ENCODE results near the gene SPINT3.
"Not testable (repeated sequence)": the region's sequence is repeated elsewhere in the genome, so short reads cannot be mapped to it uniquely, and the experiment has no call there.

The SPINT3 gene

GRCh38 chr20:45495501-45495941 lies 19.9 kb downstream of the SPINT3 start:
- DNase-seq (ENCODE audit: low read depth), result no peak
- TF ChIP-seq, protein P1, sequence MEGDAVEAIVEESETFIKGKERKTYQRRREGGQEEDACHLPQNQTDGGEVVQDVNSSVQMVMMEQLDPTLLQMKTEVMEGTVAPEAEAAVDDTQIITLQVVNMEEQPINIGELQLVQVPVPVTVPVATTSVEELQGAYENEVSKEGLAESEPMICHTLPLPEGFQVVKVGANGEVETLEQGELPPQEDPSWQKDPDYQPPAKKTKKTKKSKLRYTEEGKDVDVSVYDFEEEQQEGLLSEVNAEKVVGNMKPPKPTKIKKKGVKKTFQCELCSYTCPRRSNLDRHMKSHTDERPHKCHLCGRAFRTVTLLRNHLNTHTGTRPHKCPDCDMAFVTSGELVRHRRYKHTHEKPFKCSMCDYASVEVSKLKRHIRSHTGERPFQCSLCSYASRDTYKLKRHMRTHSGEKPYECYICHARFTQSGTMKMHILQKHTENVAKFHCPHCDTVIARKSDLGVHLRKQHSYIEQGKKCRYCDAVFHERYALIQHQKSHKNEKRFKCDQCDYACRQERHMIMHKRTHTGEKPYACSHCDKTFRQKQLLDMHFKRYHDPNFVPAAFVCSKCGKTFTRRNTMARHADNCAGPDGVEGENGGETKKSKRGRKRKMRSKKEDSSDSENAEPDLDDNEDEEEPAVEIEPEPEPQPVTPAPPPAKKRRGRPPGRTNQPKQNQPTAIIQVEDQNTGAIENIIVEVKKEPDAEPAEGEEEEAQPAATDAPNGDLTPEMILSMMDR (IDR thresholded peaks at IDR 0.05; ENCODE audit: low read depth, low read length, missing control alignments), result no peak

DNA sequence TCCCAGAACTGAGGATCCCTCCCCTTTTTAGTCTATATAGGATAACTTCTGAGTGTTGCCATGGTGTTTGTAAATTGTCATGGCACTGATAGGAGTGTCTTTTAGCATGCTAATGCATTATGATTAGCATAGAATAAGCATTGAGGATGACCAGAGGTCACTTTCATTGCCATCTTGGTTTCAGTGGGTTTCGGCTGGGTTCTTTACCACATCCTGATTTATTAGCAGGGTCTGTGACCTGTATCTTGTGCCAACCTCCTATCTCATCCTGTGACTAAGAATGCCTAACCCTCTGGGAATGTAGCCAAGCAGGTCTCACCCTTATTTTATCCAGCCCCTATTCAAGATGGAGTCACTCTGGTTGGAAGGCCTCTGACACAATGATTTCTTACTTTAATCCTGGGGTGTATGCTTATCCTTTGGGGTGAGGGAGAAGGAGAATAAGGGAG lies 26.3 kb downstream of the SPINT3 start:
- TF ChIP-seq, protein P1 (IDR thresholded peaks at IDR 0.05; ENCODE audit: low read depth, low read length, missing control alignments), result no peak
- no peak for DNase-seq (ENCODE audit: low read depth)
- H3K4me3 ChIP-seq (ENCODE audit: low read depth, low read length), result no peak overlapping the region

More at GRCh38 chr20:45495501-45495941, 19.9 kb downstream of the SPINT3 start:
- H3K4me3 ChIP-seq (ENCODE audit: low read depth, low read length), result no peak overlapping the region

DNA sequence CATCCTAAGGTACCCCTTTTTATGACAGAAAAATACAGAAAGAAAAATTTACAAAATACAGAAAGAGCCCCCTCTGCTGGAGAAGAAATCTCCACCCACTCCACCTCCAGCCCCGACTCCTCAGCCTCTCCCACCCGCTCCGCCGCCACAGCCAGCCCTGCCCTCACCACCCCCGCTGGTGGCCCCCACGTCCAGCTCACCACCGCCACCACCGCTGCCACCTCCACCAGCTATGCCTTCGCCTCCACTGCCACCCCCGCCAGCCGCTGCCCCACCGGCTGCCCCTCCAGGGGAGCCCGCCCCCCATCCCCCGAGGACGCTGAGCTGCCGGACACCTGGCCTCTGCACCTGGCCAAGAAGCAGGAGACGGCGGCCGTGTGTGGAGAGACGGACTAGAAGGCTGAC lies 28.2 kb downstream of the SPINT3 start:
- no peak overlapping the region for H3K4me3 ChIP-seq (ENCODE audit: low read depth, low read length)
- DNase-seq (ENCODE audit: low read depth), result no peak
- TF ChIP-seq, protein P1 (IDR thresholded peaks at IDR 0.05; ENCODE audit: low read depth, low read length, missing control alignments), result no peak

DNA sequence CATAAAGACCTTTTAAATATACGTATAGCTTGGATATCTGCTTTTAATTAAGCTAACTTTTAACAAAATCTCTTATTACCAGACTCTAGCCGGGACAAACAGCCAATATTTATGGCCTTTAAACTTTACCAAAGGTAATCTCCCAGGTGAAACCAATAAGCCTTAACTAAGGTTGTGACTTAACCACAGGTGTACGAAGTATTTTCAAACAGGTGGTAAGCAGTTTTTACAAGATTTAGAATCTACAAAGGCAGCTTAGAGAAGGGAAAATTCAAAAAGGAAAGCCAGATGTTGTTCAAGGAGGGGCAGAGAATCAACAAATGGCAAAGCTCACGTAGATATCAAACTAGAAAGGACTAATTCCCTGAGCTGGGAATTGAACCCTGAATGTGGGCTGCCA lies 30.0 kb downstream of the SPINT3 start:
- TF ChIP-seq, protein P1 (IDR thresholded peaks at IDR 0.05; ENCODE audit: low read depth, low read length, missing control alignments), result no peak
- no peak overlapping the region for H3K4me3 ChIP-seq (ENCODE audit: low read depth, low read length)
- DNase-seq (ENCODE audit: low read depth), result no peak

DNA sequence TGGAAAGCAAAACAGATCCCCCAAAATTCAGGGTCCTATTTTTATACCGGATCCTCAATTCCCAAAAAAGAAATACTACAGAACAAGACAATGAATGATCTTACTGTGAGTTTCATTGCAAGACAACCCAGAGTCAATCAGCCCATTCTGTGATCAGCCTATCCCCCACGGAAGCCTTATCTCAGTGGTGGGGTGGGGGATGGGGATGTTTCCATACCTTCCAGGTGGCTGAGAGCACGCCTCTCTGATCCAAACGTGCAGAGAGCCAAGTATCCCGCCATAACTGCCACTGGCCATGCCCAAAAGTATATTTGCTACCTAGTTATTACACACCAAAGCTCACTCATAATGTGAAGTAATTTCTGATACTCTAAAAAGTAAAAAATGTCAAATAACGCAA lies 30.7 kb downstream of the SPINT3 start:
- no peak for DNase-seq (ENCODE audit: low read depth)
- TF ChIP-seq, protein P1 (IDR thresholded peaks at IDR 0.05; ENCODE audit: low read depth, low read length, missing control alignments), result no peak
- no peak overlapping the region for H3K4me3 ChIP-seq (ENCODE audit: low read depth, low read length)

- TF ChIP-seq, protein P1 (IDR thresholded peaks at IDR 0.05; ENCODE audit: low read depth, low read length, missing control alignments), result no peak
- DNase-seq (ENCODE audit: low read depth), result no peak
- H3K4me3 ChIP-seq (ENCODE audit: low read depth, low read length), result no peak overlapping the region
These were observed 35.6 kb downstream of the SPINT3 start for GRCh38 chr20:45479822-45480221.

DNA sequence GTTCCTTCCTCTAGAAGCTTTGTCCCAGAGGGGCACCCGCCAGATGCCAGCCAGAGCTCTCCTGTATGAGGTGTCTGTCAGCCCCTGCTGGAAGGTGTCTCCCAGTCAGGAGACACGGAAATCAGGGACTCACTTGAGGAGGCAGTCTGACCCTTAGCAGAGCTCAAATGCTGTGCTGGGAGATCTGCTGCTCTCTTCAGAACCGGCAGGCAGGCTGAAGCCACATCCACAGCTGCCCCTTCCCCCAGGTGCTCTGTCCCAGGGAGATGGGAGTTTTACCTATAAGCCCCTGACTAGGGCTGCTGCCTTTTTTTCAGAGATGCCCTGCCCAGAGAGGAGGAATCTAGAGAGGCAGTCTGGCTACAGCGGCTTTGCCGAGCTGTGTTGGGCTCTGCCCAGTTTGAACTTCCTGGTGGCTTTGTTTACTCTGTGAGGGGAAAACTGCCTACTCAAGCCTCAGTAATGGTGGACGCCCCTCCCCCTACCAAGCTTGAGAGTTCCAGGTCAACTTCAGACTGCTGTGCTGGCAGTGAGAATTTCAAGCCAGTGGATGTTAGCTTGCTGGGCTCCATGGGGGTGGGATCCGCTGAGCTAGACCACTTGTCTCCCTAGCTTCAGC lies 37.8 kb downstream of the SPINT3 start:
- not testable (repeated sequence) for H3K4me3 ChIP-seq (ENCODE audit: low read depth, low read length); DNase-seq (ENCODE audit: low read depth)

- not testable (repeated sequence) for H3K4me3 ChIP-seq (ENCODE audit: low read depth, low read length); DNase-seq (ENCODE audit: low read depth)
These were observed 43.1 kb downstream of the SPINT3 start for GRCh38 chr20:45472286-45472685.
